K562 (cell line): Measurements from ENCODE around the gene NUCKS1.

ENCODE experiments used
- CTCF ChIP-seq, 3 experiments: IDR thresholded peaks in 2 of 3; conservative IDR thresholded peaks in 1 of 3; 2 replicates each; pipeline ENCODE4 v1.5.1; 2011 to 2012; ENCODE audit warnings: low read length in 3 of 3, mild to moderate bottlenecking in 3 of 3, control low read depth in 2 of 3, improper control_type of control experiment in 1 of 3, inconsistent platforms in 1 of 3, low read depth in 1 of 3, mixed read lengths in 1 of 3, moderate library complexity in 1 of 3; ENCODE audit not compliant: insufficient read depth in 2 of 3
- CUX1 ChIP-seq: fragments of 200-800 bp; sonication (Bioruptor generic); IDR thresholded peaks from 2 replicates; pipeline ENCODE4 v1.6.1; 2016; ENCODE audit warnings: missing genetic modification characterization, missing compliant biosample characterization

GRCh38 chr1:205783433-205783795 lies 33.4 kb upstream of the NUCKS1 start:
- TF ChIP-seq CTCF (IDR thresholded peaks at IDR 0.05 in 2 of 3, conservative IDR thresholded peaks at IDR 0.05 in 1 of 3; ENCODE audit: insufficient read depth in 2 of 3, low read depth in 1 of 3, low read length in 3 of 3) (no peak), CUX1 (no peak)
